HepG2 (cell line): ENCODE results near the gene IGSF5. TPM values are rescaled to one million over a fixed set of nuclear protein-coding genes. Genes with fewer than 3 reads are reported as not detected.

ENCODE experiments used
- ATAC-seq: fragments of 200-7000 bp; cut with Tn5 transposase; 3 replicates; pipeline ENCODE4 v1.9.1; 2020; ENCODE audit warnings: mild to moderate bottlenecking, moderate library complexity
- BruUV-seq: library from RNA; stranded (reverse); fragments of 400-500 nt; replicated peaks from 2 replicates; lab custom pipeline; 2021; lab: Mats Ljungman, UMichigan
- CTCF ChIA-PET: fragments of 300-600 bp; formaldehyde crosslinking; extraction: SDS; loops from one replicate; lab custom pipeline; 2021; ENCODE audit warnings: low total read pairs, inconsistent platforms, low intra/inter-chr PET ratio; lab: Yijun Ruan, JAX
- POLR2A ChIA-PET: fragments of 350-600 bp; sonication (Branson Sonifier 250); formaldehyde crosslinking; loops from one replicate; lab custom pipeline; 2020; ENCODE audit warnings: antibody characterized with exemption, inconsistent platforms; lab: Yijun Ruan, JAX
- DNase-seq: peaks from one replicate; pipeline ENCODE4 v3.0.0-alpha.2; 2015; ENCODE audit warnings: low spot score
- FAIRE-seq: peaks from 3 replicates; lab custom pipeline; 2011; peaks lifted over from hg19 to GRCh38; lab: Jason Lieb, UNC
- H2AFZ ChIP-seq: one replicate; pipeline ENCODE4 v1.6.1; 2011; ENCODE audit warnings: low read length, inconsistent platforms
- H3K27ac ChIP-seq: fragments of 300-600 bp; 3 replicates; pipeline ENCODE4 v1.8.0; 2011; ENCODE audit warnings: mixed run types, mild to moderate bottlenecking, mixed read lengths, low read length, inconsistent platforms; ENCODE audit not compliant: insufficient read depth; ENCODE audit errors: extremely low read length
- H3K27me3 ChIP-seq, 2 experiments: fragments of 200-600 bp in 1 of 2; 2 replicates in 1 of 2; 3 replicates in 1 of 2; pipeline versions ENCODE4 v1.6.0 to v1.8.0; 2011; ENCODE audit warnings: low read length in 2 of 2, mild to moderate bottlenecking in 2 of 2, moderate library complexity in 2 of 2, inconsistent platforms in 1 of 2; ENCODE audit not compliant: insufficient read depth in 2 of 2, control insufficient read depth in 1 of 2
- H3K36me3 ChIP-seq, 2 experiments: fragments of 200-600 bp in 1 of 2; replicated peaks in 1 of 2; 2 replicates in 1 of 2; 3 replicates in 1 of 2; pipeline versions ENCODE4 v1.5.1 to v1.8.0; 2011; ENCODE audit warnings: low read length in 2 of 2, inconsistent platforms in 1 of 2; ENCODE audit not compliant: insufficient read depth in 2 of 2, control insufficient read depth in 1 of 2
- H3K4me1 ChIP-seq: 2 replicates; pipeline ENCODE4 v1.5.1; 2012; ENCODE audit warnings: low read length, inconsistent platforms; ENCODE audit not compliant: insufficient read depth
- H3K4me2 ChIP-seq: 2 replicates; pipeline ENCODE4 v1.6.0; 2011; ENCODE audit warnings: low read depth, low read length, inconsistent platforms
- H3K4me3 ChIP-seq, 3 experiments: fragments of 200-600 bp in 1 of 3; sonication (generic), shearing (Covaris generic) in 1 of 3; replicated peaks in 1 of 3; 2 replicates each; pipeline ENCODE4 v1.5.1; 2011 to 2016; ENCODE audit warnings: low read length in 3 of 3, inconsistent platforms in 2 of 3, low read depth in 2 of 3, mild to moderate bottlenecking in 2 of 3, control low read depth in 1 of 3, mixed read lengths in 1 of 3; ENCODE audit not compliant: insufficient read depth in 1 of 3
- H3K79me2 ChIP-seq: one replicate; pipeline ENCODE4 v1.6.1; 2011; ENCODE audit warnings: low read length, inconsistent platforms; ENCODE audit not compliant: insufficient read depth
- H3K9ac ChIP-seq: 2 replicates; pipeline ENCODE4 v1.6.0; 2011; ENCODE audit warnings: mild to moderate bottlenecking, low read depth, low read length, inconsistent platforms; ENCODE audit not compliant: insufficient read depth
- H3K9me3 ChIP-seq: 2 replicates; pipeline ENCODE4 v1.5.1; 2012; ENCODE audit warnings: mild to moderate bottlenecking, low read length
- H4K20me1 ChIP-seq: 2 replicates; pipeline ENCODE4 v1.6.0; 2011; ENCODE audit warnings: inconsistent platforms, mild to moderate bottlenecking, low read length, moderate library complexity; ENCODE audit not compliant: insufficient read depth
- MNT ChIP-seq: fragments of 450-650 bp; IDR thresholded peaks from 2 replicates; pipeline ENCODE4 v1.6.1; 2016
- TEF ChIP-seq: sonication (generic); formaldehyde crosslinking; IDR thresholded peaks from 2 replicates; pipeline ENCODE4 v1.5.0; 2020; ENCODE audit warnings: missing genetic modification reagents
- WGBS: methylation state at CpG from one replicate; pipeline ENCODE4 v1.1.6; 2017; ENCODE audit warnings: low lambda C conversion rate; 5-methylcytosine and 5-hydroxymethylcytosine counted together
- in situ Hi-C: cut with HindIII; loops from 2 replicates; pipeline ENCODE4 v1.10.0; 2017; ENCODE audit warnings: low pct_unique_long_range_greater_than_20kb; ENCODE audit not compliant: extremely low pct_ligation_motif_present
- intact Hi-C: fragments of 100-400 bp; cut with micrococcal nuclease; formaldehyde crosslinking; loops from one replicate; pipeline ENCODE4 v1.10.0; 2022; ENCODE audit not compliant: unreplicated experiment
- polyA plus RNA-seq, 8 experiments: library from polyadenylated mRNA; depleted of rRNA in 3 of 8; stranded (reverse) in 7 of 8; unstranded in 1 of 8; fragments of >200 nt; fragmentation: Illumina TruSeq in 4 of 8; extraction: Trizol in 4 of 8; gene quantifications; 2 replicates each; pipeline versions ENCODE4 v1.2.1 to v1.2.3, GENCODE V29; 2011 to 2016; ENCODE audit warnings: low read depth in 4 of 8, missing spikeins in 1 of 8, mixed read lengths in 1 of 8; ENCODE audit not compliant: insufficient read depth in 1 of 8
- total RNA-seq, 5 experiments: library from RNA; depleted of rRNA; stranded (reverse); fragments of >200 nt; fragmentation: Illumina TruSeq; extraction: Trizol; gene quantifications; 2 replicates each; pipeline ENCODE4 v1.2.3, GENCODE V29; 2016; ENCODE audit warnings: low read depth in 1 of 5

The IGSF5 gene
- total and polyA plus RNA-seq, 2 of the 13 experiments (the other 11 are each of a cell fraction or from before 2014, with no cell fraction given), result not detected

GRCh38 chr21:39847877-39848276 is 102.9 kb downstream of the IGSF5 start:
- no peak for ATAC-seq
- in situ Hi-C loops, result no loop called here
- H3K79me2 ChIP-seq, result no peaks in the 10 kb centered on the region

More at GRCh38 chr21:39847877-39848276, 102.9 kb downstream of the IGSF5 start:
- Histone ChIP-seq H3K36me3 (no peaks in the 10 kb centered on the region), H3K4me1 (no peaks in the 10 kb centered on the region), H3K27ac (no peak overlapping the region), H4K20me1 (no peaks in the 10 kb centered on the region), H3K9me3 (peaks cover 97% of the 10 kb centered on the region), H3K27me3 (no peaks in the 10 kb centered on the region), H3K4me3 (no peak overlapping the region), H3K9ac (no peak overlapping the region), H3K4me2 (no peak overlapping the region), H2AFZ (no peak overlapping the region)
- TF ChIP-seq TEF (CRISPR knock-in tag), result no peak
- TF ChIP-seq MNT, result peak; percentile 88
- no peak for DNase-seq
- ChIA-PET CTCF (no interaction called here), POLR2A (no interaction called here)
- 0% methylated on average over 1 of the region's 6 CpGs for WGBS
- no TSS peak for BruUV-seq
- no peak for FAIRE-seq
- intact Hi-C loops, result no loop called here
